OCI-M1 (cell line): Measurements from ENCODE around the gene ERC1.
A peak's percentile ranks its signal among the peaks of the same experiment; 100 is the strongest.

Source experiments
- DNase-seq: peaks from one replicate; lab custom pipeline; 2025; lab: John Stamatoyannopoulos, UW

Gene ERC1

DNA sequence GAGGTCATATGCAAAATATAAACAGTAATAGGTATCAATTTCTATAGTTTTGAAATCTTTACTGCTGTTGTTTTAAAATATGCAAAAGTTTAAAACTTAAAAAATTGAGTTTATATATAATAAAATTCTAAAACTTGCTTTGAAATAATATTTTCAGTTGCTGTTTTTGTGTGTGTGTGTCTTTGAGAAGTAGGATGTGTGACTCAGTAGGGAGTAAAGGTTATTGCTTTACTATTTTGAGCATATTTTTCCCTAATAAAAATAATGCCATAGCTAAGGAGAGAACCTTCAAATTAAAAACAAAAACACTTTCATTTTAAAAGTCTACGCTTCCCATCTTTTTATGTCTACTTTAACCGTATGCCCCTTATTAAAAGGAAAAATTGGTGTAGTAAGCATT, 365.3 kb downstream of the ERC1 start:
- DNase-seq = no peak

DNA sequence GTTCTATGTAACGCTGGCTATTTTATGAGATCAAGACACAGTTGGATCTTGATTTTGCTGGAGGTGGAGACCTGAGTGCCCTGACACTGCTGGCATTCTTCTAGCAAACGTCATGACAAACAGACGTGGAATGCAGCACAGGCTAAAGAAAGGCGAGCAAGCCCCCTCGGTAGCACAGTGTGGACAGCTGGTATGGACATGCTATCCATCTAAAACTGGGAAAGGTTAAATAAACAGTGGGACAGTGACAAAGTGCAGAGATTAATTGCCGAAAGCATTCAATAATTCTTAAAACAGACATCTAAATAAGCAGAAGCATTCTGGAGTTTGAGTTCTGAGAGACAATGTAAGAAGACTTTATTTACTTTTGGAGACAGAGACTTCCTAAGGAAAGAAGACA, 366.1 kb downstream of the ERC1 start:
- DNase-seq = no peak

DNA sequence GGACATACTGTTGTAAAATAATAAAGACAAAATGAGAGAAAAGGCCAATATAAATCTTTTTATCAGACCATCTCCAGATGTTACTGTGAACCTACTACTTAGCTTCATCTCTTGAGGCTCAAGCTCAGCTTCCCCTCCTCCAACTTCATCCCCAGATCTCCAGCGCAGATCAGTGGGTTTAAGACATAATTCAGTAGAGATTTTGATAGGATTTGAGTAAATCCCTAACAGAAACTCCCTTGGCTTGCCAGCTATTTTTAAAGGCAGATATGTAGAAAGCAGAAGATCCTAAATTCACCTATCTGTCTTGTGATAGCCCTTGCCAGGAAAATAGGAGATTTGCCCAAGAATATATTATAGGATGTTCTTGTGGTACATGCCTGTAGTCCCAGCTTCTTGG, 366.7 kb downstream of the ERC1 start:
- DNase-seq = no peak

DNA sequence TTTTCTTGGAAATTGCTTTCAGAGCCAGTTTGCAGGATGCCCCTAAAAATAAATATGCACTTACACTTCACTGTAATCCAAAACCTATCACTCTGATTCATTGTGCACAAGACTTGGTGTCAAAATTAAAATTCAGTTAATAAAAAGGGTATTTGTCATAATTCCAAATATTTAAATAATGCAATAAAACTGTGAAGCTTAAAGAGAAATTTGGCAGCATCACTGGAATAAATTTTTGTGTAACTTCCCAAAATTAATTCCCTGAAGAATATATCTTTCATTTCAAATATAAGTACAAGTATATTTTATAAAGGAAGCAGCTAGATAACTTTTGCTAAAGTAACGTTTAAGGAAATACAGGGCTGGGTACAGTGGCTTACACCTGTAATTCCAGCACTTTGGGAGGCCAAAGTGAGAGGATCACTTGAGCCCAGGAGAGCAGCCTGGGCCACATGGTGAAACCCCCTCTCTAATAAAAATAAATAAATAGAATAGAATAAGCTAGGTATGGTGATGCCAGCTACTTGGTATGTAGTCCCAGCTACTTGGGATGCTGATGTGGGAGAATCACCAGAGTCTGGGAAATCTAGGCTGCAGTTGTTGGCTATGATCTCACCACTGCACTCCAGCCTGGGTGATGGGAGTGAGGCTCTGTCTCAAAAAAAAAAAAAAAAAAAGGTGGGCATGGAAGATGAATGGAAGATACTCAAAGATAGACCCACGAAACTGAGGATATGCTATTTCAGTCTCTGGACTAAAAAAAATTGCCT, 369.6 kb downstream of the ERC1 start:
- DNase-seq = no peak

DNA sequence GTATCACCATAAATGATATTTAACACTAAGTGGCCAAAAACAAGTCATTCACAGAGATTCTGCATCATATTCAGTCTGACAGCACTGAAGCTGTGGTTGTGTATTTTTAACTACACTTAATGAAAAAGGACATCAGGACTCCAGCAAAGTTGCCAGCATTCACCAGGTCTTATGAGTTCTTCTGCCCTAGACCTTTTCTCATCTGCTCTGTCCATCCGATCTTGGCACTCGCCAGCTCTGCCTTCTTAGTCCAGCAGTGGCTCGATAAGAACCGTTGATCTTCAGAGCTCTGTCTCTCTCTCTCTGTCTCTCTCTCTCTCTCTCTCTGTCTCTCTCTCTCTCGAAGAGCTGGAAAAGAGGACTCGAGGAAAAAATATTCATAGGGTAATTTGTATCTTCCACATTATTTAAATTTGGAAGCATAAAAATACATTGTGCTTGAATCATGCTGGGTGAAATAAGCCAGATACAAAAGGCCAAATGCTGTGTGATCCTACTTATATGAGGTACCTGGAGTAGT, 371.2 kb downstream of the ERC1 start:
- no peak for DNase-seq

DNA sequence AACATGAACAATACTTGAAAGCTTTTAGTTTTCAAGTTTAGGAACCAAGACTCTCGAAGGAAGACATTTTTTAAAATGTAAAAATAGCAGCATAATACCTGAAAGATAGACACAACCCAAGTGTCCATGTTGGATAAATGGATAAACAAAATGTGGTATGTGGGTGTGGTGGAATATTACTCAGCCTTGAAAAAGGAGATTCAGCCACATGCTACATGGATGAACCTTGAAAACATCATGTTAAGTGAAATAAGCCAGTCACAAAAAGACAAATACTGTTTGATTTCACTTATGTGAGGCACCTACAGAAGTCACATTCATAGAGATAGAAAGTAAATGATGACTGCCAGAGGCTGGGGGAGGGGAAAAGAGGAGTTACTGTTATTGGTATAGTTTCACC, 374.7 kb downstream of the ERC1 start:
- no peak for DNase-seq

DNA sequence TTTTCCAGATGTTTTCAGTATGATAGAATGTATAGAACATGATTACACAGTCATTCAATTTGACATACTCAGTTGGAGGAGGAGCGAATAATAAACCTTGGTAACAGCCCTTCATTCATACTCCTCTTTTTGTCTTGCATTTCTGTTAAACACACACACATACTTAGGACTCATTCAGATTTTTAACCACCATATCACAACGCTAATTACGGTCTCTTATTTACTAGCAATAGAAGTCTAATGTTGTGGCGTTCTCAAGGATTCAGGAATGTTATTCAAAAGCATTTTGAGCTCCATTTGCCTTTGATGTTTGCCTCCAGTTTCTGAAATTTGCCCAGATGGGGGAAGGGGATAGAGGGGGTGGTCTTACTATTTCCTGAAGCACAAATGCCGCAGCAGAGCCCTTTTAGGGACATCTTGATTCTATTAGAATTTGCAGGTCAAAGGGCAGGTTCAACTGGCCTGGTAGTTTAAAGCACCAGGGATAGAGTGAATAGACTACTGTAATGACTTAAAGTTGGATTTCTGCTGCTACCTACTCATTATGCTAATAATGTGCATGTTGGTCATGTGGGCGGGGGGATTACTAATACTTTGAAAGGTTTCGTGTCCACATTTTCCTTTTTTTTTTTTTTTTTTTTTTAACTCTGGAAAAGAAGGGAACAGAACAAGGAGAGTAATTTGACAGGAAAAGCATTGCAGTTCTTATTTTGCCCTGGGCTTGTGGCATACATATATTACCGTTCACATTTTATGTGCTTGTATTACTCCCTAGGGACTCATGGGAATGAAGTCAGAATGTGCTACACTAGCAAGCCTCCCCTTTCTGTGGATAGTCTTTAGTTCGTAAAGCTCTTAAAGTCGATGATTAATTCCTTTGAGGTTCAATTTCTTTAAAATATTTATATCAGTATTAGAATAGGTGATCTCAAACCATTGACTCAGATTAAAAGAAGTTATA, 376.6 kb downstream of the ERC1 start:
- DNase-seq = no peak

DNA sequence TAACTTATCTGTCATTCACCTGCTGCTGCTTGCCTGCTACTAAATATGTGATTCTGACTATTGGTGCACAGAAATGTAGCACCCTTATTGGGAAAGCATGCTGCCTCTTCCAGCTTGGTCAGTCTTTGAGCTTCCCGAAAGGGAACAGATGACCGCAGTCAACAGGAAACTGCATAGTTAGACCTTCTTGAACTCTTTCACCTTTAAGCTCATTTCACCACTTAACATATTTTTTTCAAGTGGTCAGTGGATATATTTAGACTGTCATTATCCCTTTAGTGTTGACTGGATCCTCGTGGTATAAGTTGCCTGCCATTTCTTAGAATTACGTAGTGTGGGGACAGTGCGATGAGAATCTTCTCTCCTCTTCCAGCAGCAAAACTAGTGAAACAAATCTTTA, 378.4 kb downstream of the ERC1 start:
- DNase-seq = no peak

DNA sequence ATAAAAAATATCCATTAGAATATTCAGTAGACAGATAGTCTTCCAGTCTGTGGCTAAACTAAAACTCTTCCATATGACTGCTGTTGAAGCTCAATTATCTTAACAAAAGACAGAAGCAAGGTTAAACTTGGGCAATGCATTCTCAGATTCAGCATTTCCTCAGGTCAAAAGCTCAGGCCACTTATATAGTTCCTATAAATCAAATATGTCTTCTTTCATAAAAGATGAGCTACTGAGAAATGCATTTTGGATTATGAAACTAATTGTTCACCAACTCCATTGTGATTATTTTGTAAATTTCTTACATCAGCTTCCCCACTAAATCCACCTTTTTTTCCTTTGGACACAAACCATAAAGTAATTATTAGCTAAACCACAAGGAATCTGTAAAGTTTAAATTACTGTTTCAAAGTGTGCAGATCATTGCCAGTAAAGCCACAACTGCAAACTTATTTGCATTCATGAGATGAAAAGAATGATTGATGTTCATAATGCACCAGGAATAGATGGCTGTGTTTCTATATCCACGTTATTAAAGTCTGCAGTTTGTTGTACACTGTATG, 379.0 kb downstream of the ERC1 start:
- DNase-seq = no peak

DNA sequence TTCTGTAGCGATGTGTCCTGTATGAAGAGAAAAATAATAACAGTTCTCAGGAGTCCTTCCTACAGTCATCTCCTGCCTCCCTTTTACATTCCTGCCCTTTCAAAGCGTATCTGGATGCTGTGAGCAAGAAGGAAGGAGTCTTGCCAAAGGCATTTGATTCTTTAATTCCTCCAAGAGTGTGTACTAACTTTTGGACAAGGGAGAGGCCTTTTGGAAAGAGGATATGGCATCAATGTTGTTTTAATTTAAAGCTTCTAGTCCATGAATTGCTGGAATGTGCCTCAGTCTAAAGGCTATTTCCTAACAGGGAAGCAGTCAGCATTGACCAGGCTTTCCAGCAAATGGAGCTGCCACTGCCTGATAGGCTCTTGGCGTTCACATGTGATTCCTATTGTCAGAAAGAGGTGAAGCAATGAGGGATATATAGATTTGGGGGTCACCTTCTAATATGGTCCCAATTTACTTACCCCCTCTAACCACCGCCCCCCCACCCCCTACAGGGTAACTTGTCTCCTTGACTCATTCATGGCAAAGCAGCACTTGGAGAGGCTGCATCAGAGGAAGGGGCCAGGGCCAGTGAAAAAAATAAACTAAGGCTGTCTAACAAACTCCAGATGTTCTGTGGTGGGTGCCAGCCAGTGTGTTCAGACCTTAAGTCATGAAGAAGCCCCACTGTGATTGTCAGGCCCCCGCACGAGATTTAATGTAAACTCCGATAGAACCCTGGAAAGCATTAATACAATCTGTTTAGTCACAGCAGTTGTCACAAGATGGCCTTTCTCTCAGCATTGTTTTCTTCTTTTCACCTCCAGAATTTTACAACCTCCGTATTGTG, 383.1 kb downstream of the ERC1 start:
- no peak for DNase-seq

DNA sequence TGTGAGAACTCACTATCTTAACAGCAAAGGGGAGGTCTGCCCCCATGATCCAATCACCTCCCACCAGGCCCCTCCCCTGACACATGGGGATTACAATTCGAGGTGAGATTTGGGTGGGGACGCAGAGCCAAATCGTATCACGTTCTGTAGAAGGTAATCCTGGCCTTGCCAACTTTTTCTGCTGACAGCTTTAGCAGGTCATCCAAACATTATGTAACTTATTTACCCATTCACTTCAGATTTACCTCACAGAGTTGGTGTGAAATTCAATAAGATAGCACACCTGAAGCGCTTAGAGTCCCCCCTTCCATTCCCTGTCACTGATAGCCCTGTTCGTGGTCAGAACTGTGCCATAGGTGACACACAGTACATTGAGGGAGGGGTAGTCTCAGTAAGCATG, 384.3 kb downstream of the ERC1 start:
- DNase-seq = no peak

DNA sequence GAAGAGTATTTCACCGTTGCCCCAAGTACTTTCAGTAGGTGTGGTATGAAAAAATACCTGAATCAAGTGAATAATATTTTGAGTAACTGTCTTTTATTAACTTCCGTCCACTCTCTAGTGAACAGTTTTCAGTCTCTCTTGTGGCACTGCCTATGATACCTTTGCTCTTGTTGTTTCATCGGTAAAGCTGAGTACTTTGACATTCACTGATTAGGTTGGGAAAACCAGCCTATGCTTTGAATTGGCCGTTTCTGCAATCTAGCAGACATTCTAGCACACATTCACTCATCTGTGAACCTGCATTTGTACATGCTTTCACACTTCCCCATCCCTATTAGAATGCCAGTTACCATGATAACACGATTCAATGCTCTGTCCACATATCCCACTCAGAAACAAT, 386.1 kb downstream of the ERC1 start:
- DNase-seq = no peak

DNA sequence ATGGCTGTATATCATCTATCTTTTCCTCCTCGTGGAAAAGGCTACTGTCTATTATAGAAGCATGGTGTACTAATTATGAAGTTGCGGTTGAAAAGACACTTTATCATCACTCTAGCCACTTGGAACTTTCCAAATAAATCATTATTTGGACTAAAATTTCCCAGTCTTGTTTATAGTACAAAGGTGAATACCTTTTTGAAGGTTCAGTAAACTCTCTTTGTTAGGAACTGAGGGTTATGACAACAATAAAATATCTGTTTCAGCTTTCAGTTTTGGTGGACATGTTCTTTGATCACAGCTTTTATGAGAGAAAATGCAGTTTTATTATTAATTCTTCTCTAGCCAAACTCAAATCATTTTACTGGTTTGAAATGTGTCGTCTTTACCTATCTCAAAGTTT, 386.7 kb downstream of the ERC1 start:
- no peak for DNase-seq

DNA sequence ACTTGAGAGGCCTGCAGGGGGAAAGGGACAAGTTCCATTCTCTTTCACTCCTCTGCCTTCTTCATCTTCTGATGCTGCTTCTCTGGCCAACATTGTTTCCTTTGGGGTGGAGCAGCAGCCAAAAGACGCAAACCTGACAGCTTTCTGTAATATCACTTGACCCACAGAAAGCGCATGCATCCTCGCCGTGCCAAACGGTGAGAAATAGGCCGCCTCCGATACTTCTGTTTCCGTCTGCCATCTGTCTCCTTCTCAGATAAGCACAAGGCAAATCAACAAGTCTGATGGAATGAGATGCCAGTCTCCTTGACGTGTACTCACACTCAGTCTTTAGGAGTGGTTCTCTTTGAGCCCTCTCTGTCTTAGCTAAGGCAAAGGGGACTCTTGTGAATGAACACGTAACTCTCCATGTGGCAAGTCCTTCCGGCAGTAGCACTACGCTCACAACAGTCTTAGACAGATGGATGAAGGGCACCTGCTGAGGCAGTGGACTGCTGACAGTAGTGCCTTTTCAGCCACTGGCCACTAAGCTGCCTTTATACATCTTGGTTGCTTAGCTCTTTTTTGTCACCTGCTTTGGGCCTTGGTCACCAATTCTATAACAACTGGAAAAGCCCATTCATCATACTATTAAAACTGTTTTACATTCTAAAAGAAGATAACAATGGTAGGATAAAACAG, 389.3 kb downstream of the ERC1 start:
- no peak for DNase-seq

DNA sequence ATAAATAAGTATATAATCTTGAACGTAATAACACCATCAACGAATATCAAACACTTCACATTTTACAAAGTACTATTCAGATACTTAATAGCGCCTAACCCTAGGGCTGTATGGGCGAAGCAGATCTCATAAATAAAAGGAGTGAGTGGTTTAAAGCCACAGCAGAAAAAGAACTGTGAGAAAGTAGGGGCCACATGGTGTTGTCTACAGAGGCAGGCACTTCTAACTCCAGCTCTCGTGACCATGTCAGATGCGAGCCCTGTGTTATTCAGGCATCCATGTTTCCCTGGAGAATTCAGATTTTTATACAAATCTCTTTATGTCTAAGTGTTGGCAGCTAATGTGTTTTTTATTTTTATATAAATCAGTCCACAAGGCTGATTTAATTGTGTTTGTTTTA, 391.1 kb downstream of the ERC1 start:
- no peak for DNase-seq

DNA sequence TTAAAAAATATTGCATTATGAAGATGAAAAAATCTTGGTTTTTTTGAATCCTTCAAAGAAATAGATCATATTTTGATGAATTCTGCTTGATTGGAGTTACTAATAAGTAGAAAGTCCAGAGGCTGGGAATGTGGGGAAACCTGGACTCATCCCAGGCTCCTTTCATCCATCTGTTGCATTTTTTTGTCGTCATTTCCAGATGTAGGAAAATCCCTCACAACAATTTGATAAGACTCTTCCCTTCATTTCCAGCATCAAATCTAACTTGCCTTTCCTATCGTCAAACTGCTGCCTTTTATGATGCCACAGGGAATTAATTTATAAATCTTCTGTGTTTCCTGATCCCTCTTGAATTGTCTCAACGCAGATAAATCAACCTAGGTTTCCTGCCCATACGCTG, 391.8 kb downstream of the ERC1 start:
- DNase-seq = no peak

DNA sequence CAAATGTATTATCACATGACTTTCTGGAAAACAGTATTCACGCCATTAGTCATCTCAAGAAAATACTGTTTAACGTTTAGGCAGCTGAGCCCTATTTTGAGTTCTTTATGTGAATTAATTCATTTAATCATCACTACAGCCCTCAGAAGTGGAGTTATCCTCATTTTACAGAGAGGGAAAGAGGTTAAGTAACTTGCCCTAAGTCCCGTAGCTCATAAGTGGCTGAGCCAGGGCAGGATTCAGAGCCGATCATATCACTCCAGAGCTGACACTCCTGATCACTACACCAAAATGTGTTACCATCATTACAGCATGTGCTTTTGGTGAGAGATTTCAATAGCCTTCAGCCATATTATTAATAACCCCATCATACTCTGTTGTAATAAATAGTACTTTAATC, 392.7 kb downstream of the ERC1 start:
- DNase-seq = no peak

DNA sequence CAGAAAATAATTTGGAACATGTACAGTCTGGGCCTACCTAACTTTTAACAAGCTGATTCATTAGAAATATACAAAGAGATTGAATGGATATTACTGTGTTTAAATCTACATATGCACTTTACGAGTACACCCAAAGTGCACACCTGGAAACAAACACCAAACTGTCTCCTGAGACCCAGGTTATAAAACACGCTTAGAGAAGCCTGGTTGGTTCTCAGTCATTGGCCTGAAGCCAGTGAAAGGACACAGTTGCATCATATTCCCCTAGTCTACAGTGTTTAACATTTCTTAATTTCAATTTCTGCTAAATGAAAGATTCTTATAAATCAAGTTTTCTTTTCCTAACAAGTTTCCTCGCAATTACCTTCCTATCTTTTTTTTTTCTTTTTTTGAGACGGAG, 393.9 kb downstream of the ERC1 start:
- no peak for DNase-seq

DNA sequence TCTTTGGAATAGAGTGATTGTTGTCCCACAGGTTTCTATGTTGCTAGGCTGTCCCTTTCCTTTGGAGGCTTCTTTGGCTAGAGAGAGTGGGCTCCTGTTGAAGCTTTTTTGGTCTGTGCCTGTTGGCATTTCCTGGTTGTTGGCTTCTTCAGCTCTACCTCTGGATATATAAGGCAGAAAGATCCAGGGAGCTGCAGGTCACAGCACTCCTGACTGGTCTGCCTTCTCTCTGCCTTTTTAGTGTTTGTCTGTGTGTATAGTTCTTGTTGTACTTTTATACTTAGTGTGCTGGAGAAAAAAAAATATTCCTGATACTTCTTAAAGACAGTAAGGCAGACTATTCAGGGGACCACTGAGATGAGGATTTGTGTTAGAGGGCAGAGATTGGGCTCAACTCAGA, 400.7 kb downstream of the ERC1 start:
- no peak for DNase-seq

DNA sequence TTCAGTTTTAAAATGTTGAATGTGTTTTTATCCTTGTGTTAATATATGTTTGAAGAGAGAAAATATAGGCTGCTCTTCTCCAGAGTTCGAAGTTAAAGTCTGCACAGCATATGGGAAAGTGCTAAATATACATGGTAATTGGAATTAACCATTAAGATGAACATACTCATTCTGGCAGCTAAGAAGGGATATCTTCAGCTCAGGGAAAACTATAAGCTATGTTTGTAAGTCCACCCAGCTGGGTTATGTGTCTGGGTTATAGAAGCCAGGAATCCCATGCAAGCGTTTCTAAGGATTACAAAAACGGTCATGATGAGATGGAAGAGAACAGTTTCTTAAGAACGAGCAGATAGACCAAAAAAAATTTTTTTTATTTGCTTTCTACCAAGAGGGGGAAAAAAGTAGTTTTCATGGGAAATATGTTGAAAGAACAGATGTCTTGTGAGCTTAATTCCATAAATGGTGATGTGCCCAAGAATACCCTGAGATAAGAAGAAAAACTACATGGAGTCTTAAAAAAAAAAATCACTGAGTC, 404.5 kb downstream of the ERC1 start:
- no peak for DNase-seq

DNA sequence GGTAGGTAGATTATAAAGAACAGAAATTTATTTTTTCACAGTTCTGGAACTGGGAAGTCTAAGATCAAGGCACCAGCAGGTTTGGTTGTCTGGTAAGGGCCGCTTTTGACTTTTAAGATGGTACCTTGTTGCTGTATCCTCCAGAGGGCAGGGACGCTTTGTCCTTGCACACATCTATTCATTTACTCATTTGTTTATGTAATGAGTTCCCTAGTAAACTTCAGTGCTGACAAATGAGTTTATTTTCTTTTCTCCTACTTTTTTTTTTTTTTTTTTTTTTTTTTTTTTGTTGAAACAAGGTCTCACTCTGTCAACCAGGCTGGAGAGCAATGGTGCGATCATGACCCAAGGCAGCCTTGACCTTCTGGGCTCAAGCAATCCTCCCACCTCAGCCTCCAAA, 407.6 kb downstream of the ERC1 start:
- DNase-seq = peak; percentile 28
